ENCODE data around the gene TNFAIP3.

The TNFAIP3 gene

DNA sequence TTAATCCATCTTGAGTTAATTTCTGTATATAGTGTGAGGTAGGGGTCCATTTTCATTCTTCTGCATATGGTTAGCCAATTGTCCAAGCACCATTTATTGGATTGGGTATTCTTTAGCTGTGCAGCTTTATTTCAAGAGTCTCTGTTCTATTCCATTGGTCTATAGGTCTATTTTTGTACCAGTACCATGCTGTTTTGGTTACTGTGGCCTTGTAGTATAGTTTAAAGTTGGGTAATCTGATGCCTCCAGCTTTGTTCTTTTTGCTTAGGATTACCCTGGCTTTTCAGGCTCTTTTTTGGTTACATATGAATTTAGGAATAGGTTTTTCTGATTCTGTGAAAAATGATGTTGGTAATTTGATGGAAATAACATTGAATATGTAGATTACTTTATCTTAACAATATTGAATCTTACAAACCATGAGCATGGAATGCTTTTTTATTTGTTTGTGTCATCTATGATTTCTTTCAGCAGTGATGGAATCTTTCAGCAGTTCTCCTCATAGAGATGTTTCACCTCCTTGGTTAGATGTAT, 47.0 kb downstream of the TNFAIP3 start:
- DNase-seq (ENCODE audit: low spot score), result no peak
- TF ChIP-seq, protein P1, sequence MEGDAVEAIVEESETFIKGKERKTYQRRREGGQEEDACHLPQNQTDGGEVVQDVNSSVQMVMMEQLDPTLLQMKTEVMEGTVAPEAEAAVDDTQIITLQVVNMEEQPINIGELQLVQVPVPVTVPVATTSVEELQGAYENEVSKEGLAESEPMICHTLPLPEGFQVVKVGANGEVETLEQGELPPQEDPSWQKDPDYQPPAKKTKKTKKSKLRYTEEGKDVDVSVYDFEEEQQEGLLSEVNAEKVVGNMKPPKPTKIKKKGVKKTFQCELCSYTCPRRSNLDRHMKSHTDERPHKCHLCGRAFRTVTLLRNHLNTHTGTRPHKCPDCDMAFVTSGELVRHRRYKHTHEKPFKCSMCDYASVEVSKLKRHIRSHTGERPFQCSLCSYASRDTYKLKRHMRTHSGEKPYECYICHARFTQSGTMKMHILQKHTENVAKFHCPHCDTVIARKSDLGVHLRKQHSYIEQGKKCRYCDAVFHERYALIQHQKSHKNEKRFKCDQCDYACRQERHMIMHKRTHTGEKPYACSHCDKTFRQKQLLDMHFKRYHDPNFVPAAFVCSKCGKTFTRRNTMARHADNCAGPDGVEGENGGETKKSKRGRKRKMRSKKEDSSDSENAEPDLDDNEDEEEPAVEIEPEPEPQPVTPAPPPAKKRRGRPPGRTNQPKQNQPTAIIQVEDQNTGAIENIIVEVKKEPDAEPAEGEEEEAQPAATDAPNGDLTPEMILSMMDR (IDR thresholded peaks at IDR 0.05; ENCODE audit: extremely low read depth, missing control alignments), result no peak

DNA sequence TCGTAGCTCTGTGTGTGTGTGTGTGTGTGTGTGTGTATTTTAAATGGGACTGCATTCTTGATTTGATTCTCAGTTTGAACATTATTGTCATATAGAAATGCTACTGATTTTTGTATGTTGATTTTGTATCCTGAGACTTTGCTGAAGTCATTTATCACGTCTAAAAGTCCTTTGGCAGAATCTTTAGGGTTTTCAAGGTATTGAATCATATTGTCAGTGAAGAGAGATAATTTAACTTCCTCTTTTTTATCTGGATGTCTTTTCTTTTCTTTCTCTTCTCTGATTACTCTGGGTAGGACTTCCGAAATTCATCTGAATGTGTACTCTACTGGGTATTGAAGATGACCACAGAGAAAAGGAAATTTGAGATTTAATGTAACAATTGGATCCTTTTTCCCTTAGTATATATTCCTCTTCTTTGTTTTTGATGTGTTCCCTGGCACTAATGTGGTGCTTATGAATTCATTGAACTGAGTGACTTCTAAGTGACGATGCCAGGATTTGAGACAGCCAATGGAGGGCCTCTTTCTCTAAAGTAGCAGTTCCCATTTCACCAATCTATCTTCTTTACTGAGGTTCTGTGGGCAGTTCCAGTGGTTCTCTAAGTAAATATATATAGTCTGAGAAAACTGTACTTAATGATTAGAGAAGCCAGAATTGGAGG, 47.6 kb downstream of the TNFAIP3 start:
- DNase-seq (ENCODE audit: low spot score), result no peak
- TF ChIP-seq, protein P1 (IDR thresholded peaks at IDR 0.05; ENCODE audit: extremely low read depth, missing control alignments), result no peak

DNA sequence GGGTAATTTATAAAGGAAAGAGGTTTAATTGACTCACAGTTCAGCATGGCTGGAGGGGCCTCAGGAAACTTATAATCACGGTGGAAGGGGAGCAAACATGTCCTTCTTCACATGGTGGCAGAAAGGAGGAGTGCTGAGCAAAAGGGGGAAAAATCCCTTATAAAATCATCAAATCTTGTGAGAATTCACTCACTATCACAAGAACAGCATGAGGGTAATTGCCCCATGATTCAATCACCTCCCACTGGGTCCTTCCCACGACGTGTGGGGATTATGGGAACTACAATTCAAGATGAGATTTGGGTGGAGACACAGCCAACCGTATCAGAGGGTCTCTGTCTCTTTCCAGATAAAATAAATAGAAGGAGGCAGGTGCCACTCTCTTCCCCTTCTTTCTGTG, 48.7 kb downstream of the TNFAIP3 start:
- DNase-seq (ENCODE audit: low spot score), result no peak
- TF ChIP-seq, protein P1 (IDR thresholded peaks at IDR 0.05; ENCODE audit: extremely low read depth, missing control alignments), result no peak

GRCh38 chr6:137917551-137918325, 50.7 kb downstream of the TNFAIP3 start:
- TF ChIP-seq, protein P1 (IDR thresholded peaks at IDR 0.05; ENCODE audit: extremely low read depth, missing control alignments), result no peak
- DNase-seq (ENCODE audit: low spot score), result no peak

- TF ChIP-seq, protein P1 (IDR thresholded peaks at IDR 0.05; ENCODE audit: extremely low read depth, missing control alignments), result no peak
Measured at GRCh38 chr6:137919502-137919823, 52.4 kb downstream of the TNFAIP3 start.

DNA sequence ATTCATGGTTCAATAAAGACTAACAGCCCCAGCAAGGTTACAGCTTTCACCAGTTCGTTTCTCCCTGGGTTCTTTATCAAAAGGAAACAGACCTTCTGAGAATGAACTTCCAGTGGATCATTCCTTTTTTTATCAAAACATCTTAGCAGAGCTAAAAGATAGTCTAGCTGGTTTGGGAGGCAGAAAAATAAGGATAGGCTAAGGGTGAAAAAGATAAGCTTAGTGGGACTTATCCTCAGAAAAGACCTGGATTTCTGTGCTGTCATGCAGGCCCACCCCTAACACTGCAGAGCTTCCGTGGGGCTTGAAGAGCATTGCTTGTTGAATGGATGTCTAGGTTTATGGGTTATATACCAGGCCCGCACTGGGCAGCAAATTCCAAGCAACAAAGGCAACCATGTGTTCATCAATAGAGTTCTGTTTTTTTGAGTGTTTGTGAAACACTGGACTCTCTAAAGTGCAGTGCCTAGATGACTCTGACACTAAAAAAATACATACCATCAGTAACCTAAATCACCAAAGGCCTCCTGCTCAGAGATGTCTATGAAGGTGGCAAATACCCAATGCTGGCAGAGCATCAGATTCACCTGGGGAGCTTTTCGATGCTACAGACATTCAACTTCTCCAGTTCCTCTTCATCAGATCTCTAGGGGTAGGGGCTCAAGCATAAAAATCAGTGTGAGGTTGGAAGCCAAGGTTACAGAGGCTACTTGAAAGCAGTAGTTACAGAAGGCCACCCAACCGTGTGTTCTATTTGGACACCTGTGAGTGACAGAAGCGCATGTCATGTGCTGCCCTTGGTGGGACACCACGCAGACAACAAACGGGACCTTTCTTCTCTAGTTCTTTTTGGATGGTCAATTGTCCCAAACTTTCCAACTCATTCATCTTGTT, 53.0 kb downstream of the TNFAIP3 start:
- TF ChIP-seq, protein P1 (IDR thresholded peaks at IDR 0.05; ENCODE audit: extremely low read depth, missing control alignments), result no peak
- no peak for DNase-seq (ENCODE audit: low spot score)

More at GRCh38 chr6:137919502-137919823, 52.4 kb downstream of the TNFAIP3 start:
- DNase-seq (ENCODE audit: low spot score), result no peak

Data from GM20000 (cell line).